ENCODE results near the gene QSOX2.

GRCh38 chr9:136261686-136262430, 16.2 kb upstream of the QSOX2 start:
- no peak for TF ChIP-seq CTCF (IDR thresholded peaks at IDR 0.05)
- no peak for TF ChIP-seq POLR2A (IDR thresholded peaks at IDR 0.05)
- no peak for TF ChIP-seq POLR2AphosphoS5 (IDR thresholded peaks at IDR 0.05)
